GM19397 (cell line): ENCODE data around the gene KCNIP4.

Experiments
- ATAC-seq: cut with Tn5 transposase; IDR thresholded peaks from one replicate; pipeline ENCODE4 v1.9.1; 2021; ENCODE audit warnings: mild to moderate bottlenecking, moderate library complexity; ENCODE audit not compliant: unreplicated experiment

The KCNIP4 gene

DNA sequence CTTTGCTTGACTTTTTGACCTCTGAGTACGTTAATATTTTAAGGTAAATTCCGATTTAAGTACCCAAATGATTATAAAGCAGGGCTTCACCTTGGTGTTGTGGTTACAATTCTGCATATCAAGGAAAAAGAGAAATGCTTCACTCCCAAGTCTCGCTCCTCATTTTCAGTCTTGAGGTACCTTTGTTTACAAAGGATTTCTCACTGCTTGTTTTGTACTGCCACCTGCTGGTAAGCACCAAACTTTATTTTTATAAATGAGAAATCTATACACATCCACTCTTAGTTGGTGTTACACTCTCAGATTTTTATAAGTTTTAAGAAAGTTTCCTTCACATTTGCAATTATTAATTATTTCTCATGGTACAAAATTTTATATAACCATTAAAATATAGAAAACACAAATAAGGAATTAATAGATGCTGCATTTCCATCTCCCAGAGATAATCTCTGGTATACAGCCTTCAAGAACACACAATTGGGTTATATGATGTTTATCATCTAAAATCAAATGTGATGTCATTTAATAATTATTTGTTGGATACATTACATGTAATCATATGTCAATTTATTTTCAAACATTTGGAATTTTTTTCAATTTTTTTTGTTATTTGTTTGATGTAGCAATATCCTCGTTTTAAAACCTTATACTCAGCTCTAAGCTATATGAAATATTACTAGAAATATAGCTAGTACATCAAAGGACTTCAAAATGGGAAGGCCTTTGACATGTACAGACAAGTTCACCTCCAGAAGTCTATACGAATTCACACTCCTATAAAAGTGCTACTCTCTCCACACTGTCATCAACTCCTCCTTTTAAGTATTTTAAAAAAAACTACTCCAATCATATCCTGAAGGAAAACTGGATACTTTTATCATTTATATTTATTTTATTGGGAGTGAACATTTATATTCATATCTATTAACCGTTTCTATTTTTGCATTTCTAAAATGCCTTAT lies 179.9 kb downstream of the KCNIP4 start:
- ATAC-seq = no peak

GRCh38 chr4:21765810-21766407 lies 182.7 kb downstream of the KCNIP4 start:
- peak; percentile 78 for ATAC-seq

GRCh38 chr4:21763855-21764254 lies 184.7 kb downstream of the KCNIP4 start:
- no peak for ATAC-seq

DNA sequence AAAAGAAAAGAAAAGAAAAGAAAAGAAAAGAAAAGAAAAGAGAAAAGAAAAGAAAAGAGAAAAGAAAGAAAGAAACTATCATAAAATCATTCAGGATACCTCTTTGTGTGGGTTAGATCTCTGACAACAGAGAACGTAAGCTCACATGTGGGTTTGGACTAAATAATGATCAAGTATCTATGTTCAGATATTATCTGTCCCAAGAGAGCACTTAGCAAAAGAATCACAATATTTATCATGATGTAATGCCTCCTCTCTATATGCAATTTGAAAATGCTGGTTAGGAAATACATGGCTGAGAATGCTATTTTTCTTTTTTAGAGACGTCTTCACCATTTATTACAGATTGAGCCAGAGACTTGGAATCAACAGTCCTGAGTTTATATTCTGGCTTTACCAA lies 191.3 kb downstream of the KCNIP4 start:
- ATAC-seq = no peak

DNA sequence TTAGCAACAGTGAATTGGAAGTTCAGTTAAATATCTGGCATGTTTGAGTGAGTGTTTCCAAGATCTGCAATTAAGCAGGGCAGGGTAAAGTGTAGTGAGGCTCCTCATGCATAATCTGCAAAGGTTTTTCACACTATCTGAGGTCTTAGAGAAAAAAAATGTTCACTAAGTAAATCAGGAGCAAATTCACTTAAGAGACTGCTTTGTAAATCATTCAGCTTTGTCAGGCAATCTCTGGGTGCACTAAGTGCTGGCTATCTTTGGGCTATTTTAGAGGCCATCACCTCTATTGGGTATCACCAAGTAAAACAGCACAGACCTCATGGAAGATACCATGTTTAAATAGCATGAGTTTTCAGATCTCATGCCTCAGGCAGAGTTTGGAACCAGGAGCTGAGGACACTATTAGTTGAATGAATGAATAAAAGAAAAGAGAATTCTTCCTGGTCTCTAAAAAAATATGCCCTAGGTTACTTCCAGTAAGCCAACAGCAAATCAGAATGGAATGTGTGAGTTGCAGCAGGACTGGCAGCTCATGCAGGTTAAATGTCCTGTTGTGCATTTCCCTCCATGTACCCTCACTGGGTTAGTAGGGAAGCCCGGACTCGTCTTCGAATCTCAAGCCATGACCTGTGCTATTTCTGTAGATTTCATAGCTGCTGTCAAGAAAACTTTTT lies 195.3 kb downstream of the KCNIP4 start:
- no peak for ATAC-seq

DNA sequence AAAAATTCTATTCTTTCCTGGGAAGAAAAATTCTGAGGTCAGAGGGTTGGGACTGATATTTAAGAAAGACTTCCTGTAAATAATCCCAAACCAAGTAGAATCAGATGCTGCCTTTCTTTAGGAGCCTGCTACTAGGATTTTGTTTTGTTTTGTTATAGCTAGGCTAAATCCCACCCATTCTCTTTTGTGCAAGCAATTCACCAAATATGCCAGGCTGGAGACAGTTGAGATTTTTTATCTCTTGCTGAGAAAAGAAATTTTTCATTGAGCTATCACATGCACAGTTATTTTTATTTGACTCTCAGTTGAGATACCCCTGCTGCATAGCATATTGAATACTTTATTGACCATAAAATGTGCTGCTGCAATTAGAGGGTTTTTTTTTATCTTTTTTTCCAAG lies 196.0 kb downstream of the KCNIP4 start:
- no peak for ATAC-seq

DNA sequence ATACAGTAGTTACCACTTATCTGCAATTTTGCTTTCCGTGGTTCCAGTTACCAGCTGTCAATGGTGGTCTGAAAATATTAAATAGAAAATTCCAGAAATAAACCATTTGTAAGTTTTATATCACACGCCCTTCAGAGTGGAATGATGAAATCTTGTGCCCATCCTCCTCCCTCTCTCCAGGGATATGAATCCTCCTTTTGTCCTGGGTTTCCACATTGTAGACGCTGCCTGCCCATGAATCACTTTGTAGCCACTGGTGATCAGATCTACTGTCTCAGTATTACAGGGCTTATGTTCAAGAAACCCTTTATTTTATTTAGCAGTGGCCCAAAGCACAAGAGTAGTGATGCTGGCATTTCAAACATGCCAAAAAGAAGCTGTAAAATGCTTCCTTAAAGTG lies 198.6 kb downstream of the KCNIP4 start:
- ATAC-seq = no peak

DNA sequence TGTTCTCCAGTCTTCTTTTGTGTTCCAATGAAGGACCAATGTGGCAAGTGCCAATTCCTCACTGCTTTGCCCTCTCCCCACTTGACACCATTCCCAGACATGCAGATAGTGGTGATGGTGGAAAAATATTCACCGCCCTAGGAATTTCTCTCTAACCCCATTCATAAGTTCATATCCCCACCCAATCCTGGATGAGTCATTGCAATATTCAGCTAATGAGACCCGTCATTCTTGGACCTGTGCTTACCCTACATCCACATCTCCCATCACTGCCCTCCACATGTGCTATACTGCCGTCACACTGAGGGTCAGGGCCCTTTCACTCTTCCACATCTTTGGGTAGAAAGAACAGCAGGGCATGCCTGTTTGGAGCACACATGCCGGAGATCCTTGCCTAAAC lies 199.2 kb downstream of the KCNIP4 start:
- no peak for ATAC-seq

GRCh38 chr4:21744046-21744445 lies 204.5 kb downstream of the KCNIP4 start:
- ATAC-seq = no peak

DNA sequence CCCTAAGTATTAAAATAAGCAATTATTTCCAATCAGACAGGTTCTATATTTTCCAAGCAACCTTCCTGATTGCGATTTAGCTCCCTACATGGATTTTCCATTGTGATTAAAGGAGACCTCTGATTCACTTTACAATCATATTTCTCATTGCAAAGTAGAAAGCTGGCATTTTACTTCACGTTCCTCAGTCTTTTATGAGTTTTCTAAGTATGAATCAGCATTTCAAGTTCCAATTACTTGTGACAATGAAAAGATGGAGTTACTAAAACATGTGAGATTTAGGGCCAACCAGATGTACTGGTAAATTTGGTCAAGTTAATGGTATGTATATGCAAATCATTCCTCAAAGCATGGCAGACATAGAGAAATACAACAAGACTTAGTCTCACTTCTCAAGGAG lies 206.2 kb downstream of the KCNIP4 start:
- no peak for ATAC-seq

GRCh38 chr4:21738821-21739220 lies 209.8 kb downstream of the KCNIP4 start:
- ATAC-seq = no peak

DNA sequence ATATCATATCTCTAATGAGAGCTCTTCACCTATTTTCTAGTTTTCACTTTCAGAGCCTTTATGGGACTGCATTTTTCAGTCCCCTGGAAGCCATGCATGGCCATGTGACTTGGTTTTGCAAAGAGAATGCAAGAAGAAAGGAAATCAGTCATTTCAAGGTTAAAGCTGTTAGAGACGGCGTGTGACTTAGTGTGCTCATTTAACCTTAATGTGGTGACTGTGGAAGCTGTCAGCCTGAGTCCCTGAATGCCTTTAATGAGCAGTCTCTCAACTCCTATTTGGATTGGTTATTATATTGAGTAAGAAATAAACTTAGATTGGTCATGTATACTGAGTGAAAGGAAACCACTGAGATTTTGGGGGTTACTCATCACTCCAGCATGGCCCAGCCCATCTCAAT lies 212.7 kb downstream of the KCNIP4 start:
- no peak for ATAC-seq

DNA sequence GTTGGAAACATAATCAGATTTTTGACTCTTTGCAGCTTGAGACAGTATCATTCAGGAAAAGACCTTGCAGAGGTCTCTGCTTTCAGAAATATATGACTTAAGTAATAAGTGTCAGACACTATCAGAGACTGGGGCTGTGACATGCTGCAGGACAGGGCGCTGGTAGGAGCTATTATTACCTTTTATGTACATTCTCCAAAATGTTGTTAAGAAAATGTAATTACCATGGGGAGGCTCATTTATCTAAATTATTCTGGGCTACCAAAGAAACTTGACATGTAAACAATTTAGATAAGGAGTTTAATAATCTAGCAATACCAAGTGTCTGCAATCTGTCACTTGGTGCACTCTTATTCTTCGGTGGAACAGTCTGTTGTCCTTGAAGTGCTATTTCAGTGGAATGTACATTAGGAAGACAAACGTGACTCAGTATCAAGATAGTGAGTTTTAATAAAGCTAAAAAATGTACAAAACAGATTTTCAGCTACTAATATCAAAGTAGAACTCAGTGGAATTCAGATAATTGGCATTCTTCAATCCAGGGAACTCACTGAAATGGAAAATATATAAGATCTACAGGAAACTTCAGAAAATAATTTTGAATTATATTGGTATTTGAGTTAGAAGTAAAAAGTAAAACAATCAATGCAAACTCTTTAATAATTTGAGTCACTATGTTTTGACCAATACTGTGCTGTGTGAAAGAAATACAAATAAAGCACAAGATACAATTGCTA lies 214.5 kb downstream of the KCNIP4 start:
- ATAC-seq = no peak

GRCh38 chr4:21728304-21728703 lies 220.3 kb downstream of the KCNIP4 start:
- no peak for ATAC-seq

GRCh38 chr4:21726255-21726815 lies 222.2 kb downstream of the KCNIP4 start:
- no peak for ATAC-seq

DNA sequence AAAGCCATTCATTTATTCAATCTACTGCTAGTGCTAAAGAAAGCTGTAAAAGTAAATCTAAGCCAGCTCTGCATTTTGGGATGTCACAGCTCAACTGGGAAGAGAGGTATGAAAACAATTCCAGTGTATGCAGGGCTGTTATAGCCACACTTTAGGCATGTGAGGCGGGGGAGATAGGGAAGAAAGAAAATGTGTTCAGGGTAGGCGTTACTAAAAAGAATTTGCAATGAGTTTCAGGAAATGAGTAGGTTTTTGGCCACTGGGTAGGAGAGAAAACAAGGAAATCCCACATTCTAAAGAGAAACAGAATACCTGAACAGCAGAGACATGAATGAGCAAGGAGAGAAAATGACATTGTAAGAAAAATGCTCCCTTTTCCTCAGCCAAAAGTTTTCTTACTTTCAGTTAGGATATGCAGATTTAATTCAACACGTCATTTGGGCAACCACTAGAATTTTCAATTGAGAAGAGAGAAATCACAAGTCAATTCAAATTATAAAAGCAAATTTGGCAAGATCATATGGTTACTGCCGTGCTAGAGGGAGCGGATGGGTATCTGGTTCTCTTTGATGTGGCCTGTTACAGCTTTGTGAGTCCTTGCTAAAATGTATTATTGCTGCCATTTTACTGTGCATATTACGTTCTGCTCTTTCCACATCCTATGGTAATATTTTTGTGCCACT lies 226.3 kb downstream of the KCNIP4 start:
- no peak for ATAC-seq

- no peak for ATAC-seq
Measured at GRCh38 chr4:21716531-21716930, 232.0 kb downstream of the KCNIP4 start.

DNA sequence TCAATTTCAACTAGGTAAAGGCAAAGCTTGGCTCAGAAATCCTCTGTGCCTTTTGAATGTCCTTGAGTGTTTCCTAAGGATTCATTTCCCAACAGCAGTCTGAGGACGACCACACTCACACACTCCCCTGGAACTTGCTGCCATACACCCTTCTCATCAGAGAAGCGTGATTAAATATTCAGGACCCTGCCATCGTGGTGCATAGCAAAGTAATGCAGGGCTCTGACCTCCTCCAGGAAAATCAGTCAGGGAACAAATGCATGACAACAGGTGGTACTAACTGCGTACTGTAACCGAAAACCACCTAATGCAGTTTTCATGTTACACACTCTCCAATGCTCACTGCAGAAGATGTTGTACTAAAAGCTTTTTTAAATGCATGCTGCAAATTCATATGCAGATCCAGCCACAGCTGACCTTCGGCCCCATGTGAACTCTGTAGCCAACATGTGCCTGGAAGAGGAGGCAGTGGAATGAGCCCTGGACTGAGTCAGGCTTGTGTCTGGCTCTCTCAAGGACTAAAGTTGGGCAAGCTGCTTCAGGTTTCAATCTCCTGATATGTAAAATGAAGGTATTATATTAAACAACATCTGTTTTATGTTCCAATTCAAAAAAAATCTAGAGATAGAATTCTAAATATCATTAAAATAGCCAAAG lies 238.3 kb downstream of the KCNIP4 start:
- no peak for ATAC-seq

GRCh38 chr4:21709761-21710160 lies 238.8 kb downstream of the KCNIP4 start:
- ATAC-seq = no peak

DNA sequence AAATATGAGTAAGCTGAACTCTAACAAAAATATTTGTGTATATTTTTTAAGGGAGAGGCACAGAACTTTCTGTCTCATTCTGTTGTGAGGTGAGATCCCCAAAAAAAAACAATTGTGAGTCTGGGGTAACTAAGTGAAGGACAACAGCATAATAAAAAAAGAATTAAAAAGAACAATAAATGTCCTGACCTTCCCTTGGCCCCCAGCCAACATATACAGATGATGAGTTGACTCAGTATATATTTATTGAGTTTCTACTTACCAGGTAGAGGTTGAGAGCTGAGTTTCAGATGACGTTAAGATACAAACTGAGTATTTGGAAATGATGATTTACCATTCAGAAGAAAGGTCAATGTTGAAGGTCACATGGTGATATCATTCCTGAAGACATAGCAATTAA lies 239.5 kb downstream of the KCNIP4 start:
- no peak for ATAC-seq
